Lower lobe of right lung (tissue), 2 donors: ENCODE results near the gene IFI44L. TPM values are rescaled to one million over a fixed set of nuclear protein-coding genes. Genes with fewer than 3 reads are reported as not detected.

Source experiments
- ATAC-seq, 2 donors: fragments of 200-7000 bp; cut with Tn5 transposase; one replicate each; pipeline ENCODE4 v1.9.1; 2020 to 2022; ENCODE audit warnings: mild to moderate bottlenecking in 2 of 2, moderate library complexity in 2 of 2
- DNase-seq: peaks from one replicate; pipeline ENCODE4 v3.0.0-alpha.2; 2020
- H3K27ac ChIP-seq: fragments of 200-600 bp; one replicate; pipeline ENCODE4 v1.8.0; 2022
- H3K27me3 ChIP-seq: fragments of 200-600 bp; one replicate; pipeline ENCODE4 v1.8.0; 2022; ENCODE audit warnings: low read depth
- H3K36me3 ChIP-seq: fragments of 200-600 bp; one replicate; pipeline ENCODE4 v1.8.0; 2022; ENCODE audit warnings: mild to moderate bottlenecking
- H3K4me1 ChIP-seq: fragments of 200-600 bp; one replicate; pipeline ENCODE4 v1.8.0; 2022
- H3K4me3 ChIP-seq: fragments of 200-600 bp; one replicate; pipeline ENCODE4 v1.8.0; 2022; ENCODE audit warnings: mild to moderate bottlenecking
- H3K9me3 ChIP-seq: fragments of 200-600 bp; one replicate; pipeline ENCODE4 v1.8.0; 2022
- intact Hi-C: fragments of 100-400 bp; cut with DNase I; formaldehyde crosslinking; loops from one replicate; pipeline ENCODE4 v1.11.0; 2022
- long read RNA-seq: library from polyadenylated mRNA; unstranded; transcript quantifications from one replicate; pipeline ENCODE4 v2.0.0, GENCODE V29; 2021
- total RNA-seq: library from RNA; stranded (reverse); fragmentation: NEBNext Ultra II Directional; extraction: Animal tissue kit (Norgen Biotek cat#: 25700); gene quantifications from one replicate; pipeline ENCODE4 v1.2.1, GENCODE V29; 2021
- TF ChIP-seq, protein P1 (sequence below): fragments of 200-600 bp; IDR thresholded peaks from one replicate; pipeline ENCODE4 v1.8.0; 2022; ENCODE audit warnings: antibody characterized with exemption, mild to moderate bottlenecking
- donor health status: DM: no; HTN: yes; CAD: no; lungs with severe emphysema.

IFI44L gene
- total RNA-seq = 52.9 TPM
- long read RNA-seq, full-length matches to known transcripts = 4 of 30 reads
- long read RNA-seq, partial matches to known transcripts = 2 of 30 reads
- long read RNA-seq, other reads (novel, unspliced or antisense) = 24 of 30 reads

GRCh38 chr1:78619803-78620579 lies at the start of gene IFI44L:
TSS of gene IFI44L (plus strand) at chr1:78620448. CDS start at chr1:78627916, 7,468 bp downstream.
- ATAC-seq = peak; percentile 18 to 63

GRCh38 chr1:78570539-78570938 lies 49.7 kb upstream of the IFI44L start:
- DNase-seq (no peak), ATAC-seq (no peak)
- Histone ChIP-seq H3K27me3 (no peaks in the 10 kb centered on the region), H3K9me3 (no peaks in the 10 kb centered on the region), H3K4me3 (no peak overlapping the region), H3K36me3 (no peaks in the 10 kb centered on the region), H3K27ac (no peak overlapping the region), H3K4me1 (no peaks in the 10 kb centered on the region)
- intact Hi-C loops = no loop called here
- TF ChIP-seq, protein P1, sequence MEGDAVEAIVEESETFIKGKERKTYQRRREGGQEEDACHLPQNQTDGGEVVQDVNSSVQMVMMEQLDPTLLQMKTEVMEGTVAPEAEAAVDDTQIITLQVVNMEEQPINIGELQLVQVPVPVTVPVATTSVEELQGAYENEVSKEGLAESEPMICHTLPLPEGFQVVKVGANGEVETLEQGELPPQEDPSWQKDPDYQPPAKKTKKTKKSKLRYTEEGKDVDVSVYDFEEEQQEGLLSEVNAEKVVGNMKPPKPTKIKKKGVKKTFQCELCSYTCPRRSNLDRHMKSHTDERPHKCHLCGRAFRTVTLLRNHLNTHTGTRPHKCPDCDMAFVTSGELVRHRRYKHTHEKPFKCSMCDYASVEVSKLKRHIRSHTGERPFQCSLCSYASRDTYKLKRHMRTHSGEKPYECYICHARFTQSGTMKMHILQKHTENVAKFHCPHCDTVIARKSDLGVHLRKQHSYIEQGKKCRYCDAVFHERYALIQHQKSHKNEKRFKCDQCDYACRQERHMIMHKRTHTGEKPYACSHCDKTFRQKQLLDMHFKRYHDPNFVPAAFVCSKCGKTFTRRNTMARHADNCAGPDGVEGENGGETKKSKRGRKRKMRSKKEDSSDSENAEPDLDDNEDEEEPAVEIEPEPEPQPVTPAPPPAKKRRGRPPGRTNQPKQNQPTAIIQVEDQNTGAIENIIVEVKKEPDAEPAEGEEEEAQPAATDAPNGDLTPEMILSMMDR = no peak

More at GRCh38 chr1:78619803-78620579, at the start of gene IFI44L:
- no peaks in the 10 kb centered on the region for H3K27me3 ChIP-seq
- intact Hi-C loops = loop anchor here (5.0 kb wide), 1 partner anchor 57 kb away; no protein-coding TSS in a partner anchor
- TF ChIP-seq, protein P1 = no peak
- no peaks in the 10 kb centered on the region for H3K36me3 ChIP-seq
- peak; percentile 42 for DNase-seq
- peak within 1 kb of the TSS; percentile 78 for H3K27ac ChIP-seq
- H3K9me3 ChIP-seq = no peaks in the 10 kb centered on the region
- H3K4me3 ChIP-seq = peak within 1 kb of the TSS; percentile 45
- peaks cover 18% of the 10 kb centered on the region for H3K4me1 ChIP-seq

DNA sequence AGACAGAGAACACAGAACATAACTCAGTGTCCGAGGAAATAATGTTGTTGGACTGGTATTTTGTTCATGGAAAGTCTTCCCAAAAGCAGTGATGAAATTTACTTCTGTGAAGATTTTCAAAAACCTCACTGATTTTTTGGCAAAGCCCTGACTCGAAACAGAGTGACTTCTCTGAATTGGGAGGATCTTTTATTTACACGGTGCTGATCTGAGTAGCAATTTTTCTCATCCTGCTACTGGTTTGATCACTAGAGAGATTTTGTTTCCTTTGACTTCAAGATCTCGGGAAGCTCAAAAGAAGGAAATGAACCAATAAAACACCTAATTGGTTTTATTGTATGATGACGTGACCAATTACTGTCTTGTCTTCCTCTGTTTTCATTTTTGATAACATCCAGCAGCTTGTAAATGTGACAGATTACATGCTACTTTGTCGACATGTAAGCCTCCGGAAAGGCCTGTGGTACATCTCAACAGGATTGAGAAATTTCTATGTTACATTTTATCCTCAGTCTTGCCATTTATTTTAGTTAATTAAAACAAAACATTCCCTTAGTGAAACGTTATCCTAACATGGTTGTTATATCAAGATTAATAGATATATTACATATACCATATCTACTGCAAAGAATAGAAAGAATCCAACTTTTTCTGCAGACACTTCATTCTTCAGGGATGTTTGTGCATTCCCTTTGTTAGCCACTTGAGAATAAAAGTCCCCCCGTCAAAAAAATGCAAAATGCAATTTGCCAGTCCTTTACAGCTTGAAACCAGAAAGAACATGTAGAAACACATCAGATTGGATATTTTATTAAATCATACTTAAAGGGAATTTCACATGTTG lies 42.8 kb upstream of the IFI44L start:
- Histone ChIP-seq H3K27me3 (no peaks in the 10 kb centered on the region), H3K4me1 (no peaks in the 10 kb centered on the region), H3K4me3 (no peak overlapping the region), H3K27ac (no peak overlapping the region), H3K36me3 (no peaks in the 10 kb centered on the region), H3K9me3 (no peaks in the 10 kb centered on the region)
- TF ChIP-seq, protein P1 = no peak
- intact Hi-C loops = no loop called here
- ATAC-seq (no peak), DNase-seq (no peak)

DNA sequence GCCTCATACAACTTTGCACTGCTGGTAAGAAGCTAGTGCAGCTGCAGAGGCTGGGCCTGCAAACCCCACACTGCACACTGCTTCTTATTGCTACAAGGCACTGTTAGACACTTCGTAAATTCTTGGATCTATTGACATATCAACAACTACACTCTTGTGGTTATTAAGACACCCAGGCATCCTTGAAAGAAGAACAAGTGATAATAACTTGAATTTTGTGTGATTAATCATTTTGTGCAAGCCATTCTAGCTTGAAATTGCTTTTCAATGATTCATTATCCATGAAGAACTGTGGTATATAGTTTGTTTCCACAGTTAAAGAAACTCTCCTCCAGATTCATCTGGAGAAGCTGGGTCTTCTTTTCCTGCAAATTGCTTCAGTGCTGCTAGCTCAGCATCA lies 33.7 kb upstream of the IFI44L start:
- Histone ChIP-seq H3K9me3 (no peaks in the 10 kb centered on the region), H3K27ac (no peak overlapping the region), H3K4me3 (no peak overlapping the region), H3K4me1 (no peaks in the 10 kb centered on the region), H3K27me3 (no peaks in the 10 kb centered on the region), H3K36me3 (no peaks in the 10 kb centered on the region)
- DNase-seq = no peak
- ATAC-seq = no peak
- TF ChIP-seq, protein P1 = no peak
- intact Hi-C loops = no loop called here

DNA sequence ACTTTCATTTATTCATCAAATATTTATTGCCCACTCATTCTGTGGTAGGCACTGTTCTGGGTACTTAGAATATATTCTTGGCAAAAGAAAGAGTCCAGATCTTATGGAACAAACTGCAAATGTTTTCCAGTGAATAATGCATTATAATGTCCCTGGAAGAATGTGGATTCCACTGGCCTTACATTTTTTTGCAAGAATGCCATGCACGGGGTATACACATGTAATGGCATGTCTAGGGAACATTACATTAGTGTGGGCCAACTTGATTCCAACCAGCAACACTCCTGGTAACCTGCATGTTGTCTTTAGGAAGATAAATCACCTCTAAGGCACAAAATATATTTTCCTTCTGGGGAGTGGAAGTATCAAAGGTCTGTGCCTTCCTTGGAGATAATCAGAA lies 33.0 kb upstream of the IFI44L start:
- intact Hi-C loops = no loop called here
- ATAC-seq = no peak
- Histone ChIP-seq H3K27me3 (no peaks in the 10 kb centered on the region), H3K9me3 (no peaks in the 10 kb centered on the region), H3K27ac (no peak overlapping the region), H3K36me3 (no peaks in the 10 kb centered on the region), H3K4me1 (no peaks in the 10 kb centered on the region), H3K4me3 (no peak overlapping the region)
- TF ChIP-seq, protein P1 = no peak
- no peak for DNase-seq
